Activated naive CD8-positive, alpha-beta T cell treated with anti-CD3 and anti-CD28 coated beads, Interleukin-2, amount 10 ng/mL, durations not matched to agents 7 days and 5 days (primary cell): Measurements from ENCODE around the gene PMVK. TPM values are rescaled to one million over a fixed set of nuclear protein-coding genes. Genes with fewer than 3 reads are reported as not detected.
A peak's percentile ranks its signal among the peaks of the same experiment; 100 is the strongest.

Source experiments
- ATAC-seq: fragments of 150-1000 bp; cut with Tn5 transposase; one replicate; pipeline ENCODE4 v1.10.0; 2021; ENCODE audit warnings: low read depth, moderate library complexity
- POLR2A ChIA-PET: fragments of 350-600 bp; sonication (Branson Sonifier 250); formaldehyde crosslinking; loops from one replicate; lab custom pipeline; 2021; ENCODE audit warnings: antibody characterized with exemption; lab: Charles Lee
- DNase-seq: peaks from one replicate; pipeline ENCODE4 v3.0.0; 2021
- H3K27ac Mint-ChIP-seq: one replicate; pipeline ENCODE4 v1.8.0; 2022; ENCODE audit warnings: mild to moderate bottlenecking, mixed read lengths
- H3K27me3 Mint-ChIP-seq: one replicate; pipeline ENCODE4 v1.8.0; 2022; ENCODE audit warnings: mild to moderate bottlenecking, moderate library complexity, mixed read lengths
- H3K36me3 Mint-ChIP-seq: one replicate; pipeline ENCODE4 v1.8.0; 2021; ENCODE audit warnings: mild to moderate bottlenecking, mixed read lengths
- H3K4me1 Mint-ChIP-seq: one replicate; pipeline ENCODE4 v1.8.0; 2021; ENCODE audit warnings: mixed read lengths
- H3K4me3 Mint-ChIP-seq: one replicate; pipeline ENCODE4 v1.8.0; 2022; ENCODE audit warnings: mild to moderate bottlenecking, moderate library complexity, mixed read lengths
- H3K9me3 Mint-ChIP-seq: one replicate; pipeline ENCODE4 v1.8.0; 2021; ENCODE audit warnings: mixed read lengths
- total RNA-seq, 2 experiments: library from RNA; stranded (reverse); gene quantifications; one replicate each; pipeline ENCODE4 v1.2.3, GENCODE V29; 2021

Gene PMVK
- total RNA-seq, 2 experiments from 2014 or later = 25.6 to 26.4 TPM

- peak overlapping the region; percentile 99 for H3K27ac Mint-ChIP-seq
- ATAC-seq (peak; percentile 89), DNase-seq (peak; percentile 77)
- peaks cover 22% of the 10 kb centered on the region for H3K36me3 Mint-ChIP-seq
- peaks cover 62% of the 10 kb centered on the region for H3K4me1 Mint-ChIP-seq
- POLR2A ChIA-PET = interaction anchor here (1.0 to 3.1 kb wide), 15 partner anchors 9 to 347 kb away, joined by 4 to 45 read pairs (median 9); partner anchors contain the start of genes ADAM15, ADAR, CKS1B and FLAD1
- peak overlapping the region; percentile 97 for H3K4me3 Mint-ChIP-seq
- H3K9me3 Mint-ChIP-seq = no peaks in the 10 kb centered on the region
- no peaks in the 10 kb centered on the region for H3K27me3 Mint-ChIP-seq
These were observed 18.7 kb upstream of the PMVK start for GRCh38 chr1:154955039-154955717.

GRCh38 chr1:154954541-154954940 lies 18.0 kb upstream of the PMVK start:
- H3K36me3 Mint-ChIP-seq = peaks cover 22% of the 10 kb centered on the region
- H3K27me3 Mint-ChIP-seq = no peaks in the 10 kb centered on the region
- POLR2A ChIA-PET = interaction anchor here (1.0 to 3.1 kb wide), 13 partner anchors 8 to 346 kb away, joined by 3 to 45 read pairs (median 9); partner anchors contain the start of genes ADAM15, ADAR, CKS1B and FLAD1
- H3K4me1 Mint-ChIP-seq = peaks cover 62% of the 10 kb centered on the region
- ATAC-seq (no peak), DNase-seq (no peak)
- H3K27ac Mint-ChIP-seq = peak overlapping the region; percentile 99
- peak overlapping the region; percentile 97 for H3K4me3 Mint-ChIP-seq
- H3K9me3 Mint-ChIP-seq = no peaks in the 10 kb centered on the region

DNA sequence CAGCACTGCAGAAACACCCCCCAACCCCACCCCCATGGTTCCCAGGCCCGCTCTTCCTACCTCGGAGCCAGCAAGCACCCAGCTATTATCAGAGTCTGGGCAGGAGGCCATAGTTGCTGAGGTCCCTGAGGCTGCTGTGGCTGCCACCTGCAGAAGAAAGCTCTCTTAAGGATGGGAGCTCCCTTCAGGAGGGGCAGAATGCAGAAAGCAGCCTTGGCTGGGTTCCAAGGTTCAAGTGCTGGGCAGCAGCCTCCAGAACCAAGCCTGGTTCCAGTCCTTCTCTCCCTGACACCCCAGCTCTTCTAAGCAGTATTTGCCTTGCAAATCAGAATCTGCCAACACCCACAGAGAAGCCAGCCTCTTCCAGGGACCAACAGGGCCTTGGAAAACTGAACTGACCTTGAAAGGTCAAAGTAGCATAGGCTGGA lies 17.1 kb upstream of the PMVK start:
- H3K4me1 Mint-ChIP-seq = peaks cover 62% of the 10 kb centered on the region
- H3K27ac Mint-ChIP-seq = peak overlapping the region; percentile 99
- H3K4me3 Mint-ChIP-seq = peak overlapping the region; percentile 97
- no peak for DNase-seq
- no peak for ATAC-seq
- H3K9me3 Mint-ChIP-seq = no peaks in the 10 kb centered on the region
- POLR2A ChIA-PET = interaction anchor here (1.0 to 6.6 kb wide), 2 partner anchors 16 to 41 kb away, joined by 3 to 38 read pairs; partner anchors contain the start of gene PMVK
- H3K27me3 Mint-ChIP-seq = no peaks in the 10 kb centered on the region
- peaks cover 26% of the 10 kb centered on the region for H3K36me3 Mint-ChIP-seq

- peak overlapping the region; percentile 97 for H3K4me3 Mint-ChIP-seq
- DNase-seq = no peak
- no peaks in the 10 kb centered on the region for H3K27me3 Mint-ChIP-seq
These were observed 16.1 kb upstream of the PMVK start for GRCh38 chr1:154952664-154953063.

DNA sequence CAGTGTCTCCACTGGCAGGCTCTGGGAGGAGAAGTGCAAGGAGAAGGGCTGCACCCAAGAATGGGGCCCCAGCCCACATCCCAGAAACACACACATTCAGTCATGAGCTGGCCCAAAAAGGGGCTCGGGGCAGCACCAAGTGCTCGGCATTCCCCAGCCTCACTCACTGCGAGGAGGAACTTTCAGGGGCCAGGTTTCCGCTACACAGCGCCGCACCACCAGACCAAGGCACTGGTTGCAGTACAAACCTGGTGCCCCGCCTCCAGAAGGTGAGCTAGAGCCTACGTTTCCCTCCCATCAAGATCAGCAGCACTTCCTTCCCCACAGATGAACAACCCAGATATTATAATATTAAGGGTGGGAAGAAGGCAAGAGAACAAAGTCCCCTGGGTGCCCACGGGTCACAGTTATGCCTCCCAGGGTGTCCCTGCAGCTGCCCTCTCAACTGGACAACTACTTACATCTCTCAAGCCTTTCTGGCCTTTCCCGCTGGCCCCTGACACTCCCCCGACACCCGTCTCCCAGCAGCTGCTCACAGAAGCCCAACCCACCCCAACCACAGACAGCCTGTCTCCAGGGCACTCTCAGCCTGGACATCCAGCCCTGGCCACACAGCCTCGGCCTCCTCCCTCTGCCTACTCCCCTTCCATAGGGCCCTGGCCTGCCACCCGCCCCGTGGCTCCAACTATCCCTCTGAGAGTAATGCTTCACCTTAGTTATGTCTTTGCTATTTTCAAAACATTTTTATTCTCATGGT lies 15.6 kb upstream of the PMVK start:
- Mint-ChIP-seq H3K4me3 (peak overlapping the region; percentile 97), H3K27me3 (no peaks in the 10 kb centered on the region), H3K9me3 (no peaks in the 10 kb centered on the region), H3K27ac (peak overlapping the region; percentile 99), H3K36me3 (peaks cover 28% of the 10 kb centered on the region), H3K4me1 (peaks cover 62% of the 10 kb centered on the region)
- DNase-seq = peak; percentile 62
- POLR2A ChIA-PET = interaction anchor here (0.7 to 6.6 kb wide), 7 partner anchors 10 to 99 kb away, joined by 3 to 38 read pairs (median 7); partner anchors contain the start of genes ADAM15, CKS1B, FLAD1 and PMVK
- ATAC-seq = peak; percentile 47

More at GRCh38 chr1:154952664-154953063, 16.1 kb upstream of the PMVK start:
- Mint-ChIP-seq H3K9me3 (no peaks in the 10 kb centered on the region), H3K27ac (peak overlapping the region; percentile 99), H3K36me3 (peaks cover 26% of the 10 kb centered on the region), H3K4me1 (peaks cover 63% of the 10 kb centered on the region)
- ATAC-seq = no peak
- POLR2A ChIA-PET = interaction anchor here (1.5 to 6.6 kb wide), 5 partner anchors 9 to 98 kb away, joined by 5 to 38 read pairs (median 12); partner anchors contain the start of genes ADAM15, CKS1B, FLAD1 and PMVK

DNA sequence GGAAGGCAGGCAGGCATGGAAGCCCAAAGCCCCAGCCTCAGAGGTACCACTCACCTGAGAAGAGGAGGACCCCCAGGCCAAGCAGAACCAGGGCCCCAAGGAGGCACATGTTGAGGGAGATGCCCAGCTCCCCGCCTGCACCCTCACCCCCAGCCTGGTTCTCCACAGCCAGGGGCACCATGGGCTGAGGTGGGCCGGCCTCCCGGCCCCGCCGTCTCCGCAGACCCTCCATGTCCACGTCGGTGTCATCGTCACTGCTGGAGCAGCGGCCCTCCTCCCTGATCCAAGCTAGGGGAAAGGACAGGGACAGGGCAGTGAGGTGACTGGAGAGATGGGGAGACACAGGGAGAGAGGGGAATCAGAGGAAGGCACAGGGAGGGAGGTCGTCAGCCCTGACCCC lies 11.6 kb upstream of the PMVK start:
- peaks cover 40% of the 10 kb centered on the region for H3K4me1 Mint-ChIP-seq
- H3K27me3 Mint-ChIP-seq = no peaks in the 10 kb centered on the region
- no peak for ATAC-seq
- no peaks in the 10 kb centered on the region for H3K9me3 Mint-ChIP-seq
- H3K4me3 Mint-ChIP-seq = no peak overlapping the region
- peaks cover 23% of the 10 kb centered on the region for H3K36me3 Mint-ChIP-seq
- POLR2A ChIA-PET = interaction anchor here (6.6 kb wide), 1 partner anchor 10 kb away, joined by 38 read pairs; the partner anchor contains the start of gene PMVK
- H3K27ac Mint-ChIP-seq = peak overlapping the region; percentile 30
- no peak for DNase-seq

DNA sequence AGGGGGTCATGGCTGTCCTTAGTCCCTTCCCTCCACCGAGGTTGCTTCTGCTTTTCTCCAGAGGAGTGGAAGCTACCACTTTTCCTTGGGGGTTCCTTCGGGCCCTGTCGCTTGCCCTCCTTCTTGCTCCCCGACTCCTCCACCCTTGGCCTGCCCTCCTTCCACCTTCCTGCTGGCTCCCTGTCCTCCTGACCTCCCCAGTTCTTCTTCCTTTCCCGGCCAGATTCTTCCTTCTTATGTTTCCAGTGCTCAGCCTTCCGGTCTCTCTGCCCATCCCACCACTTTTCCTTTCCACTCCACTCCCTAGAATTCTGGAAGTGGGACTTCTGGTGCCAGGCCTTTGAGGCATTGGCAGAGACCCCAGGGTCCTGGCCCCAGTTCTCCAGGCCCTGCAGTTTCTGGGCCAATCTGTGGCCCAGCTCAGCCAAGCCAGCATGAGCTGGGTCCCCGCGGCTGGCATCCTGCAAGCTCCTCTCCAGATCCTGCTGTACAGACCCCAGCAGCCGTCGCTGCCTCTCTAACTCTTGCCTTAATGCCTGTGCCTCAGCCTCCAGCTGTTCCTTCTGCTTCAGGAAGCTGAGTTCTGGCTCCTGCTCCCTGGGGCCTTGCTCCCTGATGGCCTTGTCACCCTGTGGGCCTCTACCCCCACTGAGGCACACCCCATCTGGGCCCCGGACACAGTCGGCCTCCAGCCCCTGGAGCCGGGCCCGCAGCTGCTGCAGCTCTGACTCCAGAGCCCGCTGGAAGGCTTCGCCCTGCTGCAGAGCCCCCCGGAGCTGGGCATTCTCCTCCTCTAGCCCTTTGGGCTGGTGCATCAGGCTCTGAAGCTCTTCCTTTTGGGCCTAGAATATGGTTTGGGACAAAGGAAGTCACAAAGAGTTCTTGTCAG lies 9.7 kb upstream of the PMVK start:
- Mint-ChIP-seq H3K4me1 (peaks cover 38% of the 10 kb centered on the region), H3K4me3 (no peak overlapping the region), H3K27ac (no peak overlapping the region), H3K9me3 (no peaks in the 10 kb centered on the region), H3K27me3 (no peaks in the 10 kb centered on the region), H3K36me3 (peaks cover 13% of the 10 kb centered on the region)
- DNase-seq (no peak), ATAC-seq (no peak)
- POLR2A ChIA-PET = interaction anchor here (1.3 to 1.9 kb wide), 2 partner anchors 9 to 10 kb away, joined by 9 read pairs; partner anchors contain the start of genes PBXIP1 and PMVK

GRCh38 chr1:154945160-154945961 lies 8.8 kb upstream of the PMVK start:
- H3K27me3 Mint-ChIP-seq = no peaks in the 10 kb centered on the region
- DNase-seq (no peak), ATAC-seq (no peak)
- no peak overlapping the region for H3K4me3 Mint-ChIP-seq
- H3K9me3 Mint-ChIP-seq = no peaks in the 10 kb centered on the region
- no peak overlapping the region for H3K27ac Mint-ChIP-seq
- H3K36me3 Mint-ChIP-seq = peaks cover 8% of the 10 kb centered on the region
- H3K4me1 Mint-ChIP-seq = peaks cover 40% of the 10 kb centered on the region
- POLR2A ChIA-PET = interaction anchor here (0.6 to 1.9 kb wide), 4 partner anchors 9 to 338 kb away, joined by 3 to 9 read pairs (median 6); partner anchors contain the start of genes PBXIP1 and PMVK

DNA sequence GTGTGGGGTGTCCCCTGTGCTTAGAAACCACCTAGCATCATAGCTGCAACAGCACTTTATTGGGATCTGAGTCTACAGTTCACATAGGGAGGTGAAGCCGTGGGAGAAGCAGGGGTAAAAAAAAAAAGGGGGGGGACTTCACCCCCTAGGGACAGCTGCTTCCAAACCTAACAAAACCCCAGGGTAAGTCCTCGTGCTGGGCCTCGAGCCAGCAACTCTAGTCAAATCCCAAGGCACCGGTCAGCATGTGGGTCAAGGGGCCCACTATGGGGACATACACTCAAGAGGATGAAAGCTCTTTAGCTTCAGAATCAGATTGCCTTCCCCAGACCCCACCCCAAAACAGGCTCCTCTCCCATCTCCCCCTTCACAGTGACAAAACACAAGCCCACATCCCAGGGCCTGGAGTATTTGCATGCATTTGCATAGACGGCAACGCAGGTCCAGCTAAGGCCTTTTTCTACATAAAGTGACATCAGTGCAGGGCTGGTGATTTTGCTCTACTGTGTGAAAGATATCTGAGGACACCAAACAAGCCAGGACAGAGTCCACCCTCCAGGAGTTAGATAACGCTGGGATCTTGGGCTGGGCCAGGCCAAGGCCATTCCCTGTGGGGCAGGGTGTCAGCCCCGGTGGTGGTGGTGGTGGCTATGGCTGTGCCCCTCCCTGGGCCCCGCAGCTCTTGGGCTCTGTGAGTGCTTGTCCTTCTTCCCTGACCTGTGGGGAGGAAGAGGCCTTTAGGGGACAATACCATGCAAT lies 8.1 kb upstream of the PMVK start:
- Mint-ChIP-seq H3K27ac (peak overlapping the region; percentile 92), H3K4me3 (no peak overlapping the region), H3K27me3 (no peaks in the 10 kb centered on the region), H3K36me3 (peaks cover 8% of the 10 kb centered on the region), H3K4me1 (peaks cover 42% of the 10 kb centered on the region), H3K9me3 (no peaks in the 10 kb centered on the region)
- ATAC-seq = no peak
- DNase-seq = no peak
- POLR2A ChIA-PET = interaction anchor here (0.6 to 1.9 kb wide), 3 partner anchors 8 to 338 kb away, joined by 3 to 9 read pairs (median 3); partner anchors contain the start of gene PMVK

- Mint-ChIP-seq H3K9me3 (no peaks in the 10 kb centered on the region), H3K36me3 (peaks cover 6% of the 10 kb centered on the region), H3K27ac (peak overlapping the region; percentile 92), H3K4me3 (peak overlapping the region; percentile 10), H3K27me3 (no peaks in the 10 kb centered on the region), H3K4me1 (peaks cover 46% of the 10 kb centered on the region)
- peak; percentile 52 for DNase-seq
- POLR2A ChIA-PET = interaction anchor here (0.8 to 1.2 kb wide), 2 partner anchors 337 to 384 kb away, joined by 3 read pairs; no protein-coding TSS in a partner anchor
- no peak for ATAC-seq
These were observed 7.3 kb upstream of the PMVK start for GRCh38 chr1:154943649-154944400.
